ENCODE measurements around the gene TICRR.
"Not testable (repeated sequence)": the region's sequence is repeated elsewhere in the genome, so short reads cannot be mapped to it uniquely, and the experiment has no call there.

The TICRR gene

DNA sequence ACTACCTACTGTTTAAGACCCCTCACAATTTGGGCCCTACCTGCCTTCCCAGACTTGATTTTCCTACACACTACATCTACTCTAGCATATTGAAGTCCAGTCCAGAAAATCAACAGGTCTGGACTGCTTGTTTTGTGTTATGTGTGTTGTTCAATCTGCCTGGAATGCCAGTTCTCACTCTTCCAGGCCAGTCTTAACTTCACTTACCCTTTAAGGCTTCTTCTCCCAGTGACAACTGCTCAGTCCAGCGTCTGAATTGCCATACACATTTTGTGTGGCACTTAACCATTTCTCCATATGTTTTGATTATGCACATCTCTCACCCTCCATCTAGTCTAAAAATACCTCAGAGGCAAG is 1.1 kb downstream of the TICRR start:
- peaks cover 59% of the 10 kb centered on the region for H3K79me2 ChIP-seq (ENCODE audit: low read length)
- no peak for DNase-seq
- H3K9me3 ChIP-seq (replicated peaks; ENCODE audit: insufficient read depth, low read length) = no peaks in the 10 kb centered on the region
- H3K4me1 ChIP-seq (ENCODE audit: low read length) = peaks cover 12% of the 10 kb centered on the region
- no peak overlapping the region for H3K27ac ChIP-seq (ENCODE audit: low read length)
- peak overlapping the region; percentile 95 for H3K4me3 ChIP-seq (ENCODE audit: low read length)
- no peaks in the 10 kb centered on the region for H3K9me2 ChIP-seq (replicated peaks; ENCODE audit: insufficient read depth, low read length)
- peak overlapping the region; percentile 97; the same call in 1 of the 2 replicates for H2AFZ ChIP-seq (ENCODE audit: low read length)
- H3F3A ChIP-seq (ENCODE audit: insufficient read depth, low read length) = no peaks in the 10 kb centered on the region; the same call in 1 of the 2 replicates
- no peaks in the 10 kb centered on the region for H3K27me3 ChIP-seq (replicated peaks; ENCODE audit: insufficient read depth, low read length)
- no peak for TF ChIP-seq EZH2 (optimal IDR thresholded peaks at IDR 0.05; ENCODE audit: low read depth, low read length)
- TF ChIP-seq EZH2phosphoT487 (IDR thresholded peaks at IDR 0.05; ENCODE audit: low read length) = no peak
- no peak for TF ChIP-seq CTCF (IDR thresholded peaks at IDR 0.05; ENCODE audit: low read length)
- H3K4me2 ChIP-seq (ENCODE audit: low read depth, low read length) = peak overlapping the region; percentile 91
- peak overlapping the region; percentile 87; the same call in 1 of the 2 replicates for H3K9ac ChIP-seq (ENCODE audit: low read length)
- H4K20me1 ChIP-seq (ENCODE audit: insufficient read depth, low read length) = no peaks in the 10 kb centered on the region
- peaks cover 4% of the 10 kb centered on the region; the same call in 1 of the 2 replicates for H3K36me3 ChIP-seq (replicated peaks; ENCODE audit: insufficient read depth, low read length)

GRCh38 chr15:89577776-89578115 is 2.5 kb downstream of the TICRR start:
- Histone ChIP-seq H3K9me2 (replicated peaks; ENCODE audit: insufficient read depth, low read length) (no peaks in the 10 kb centered on the region), H3K27me3 (replicated peaks; ENCODE audit: insufficient read depth, low read length) (no peaks in the 10 kb centered on the region), H3K79me2 (ENCODE audit: low read length) (peaks cover 73% of the 10 kb centered on the region), H3K36me3 (replicated peaks; ENCODE audit: insufficient read depth, low read length) (peaks cover 4% of the 10 kb centered on the region; the same call in 1 of the 2 replicates), H3K27ac (ENCODE audit: low read length) (no peak overlapping the region), H3K4me3 (ENCODE audit: low read length) (no peak overlapping the region), H4K20me1 (ENCODE audit: insufficient read depth, low read length) (no peaks in the 10 kb centered on the region), H2AFZ (ENCODE audit: low read length) (no peak overlapping the region), H3K9ac (ENCODE audit: low read length) (no peak overlapping the region), H3K4me2 (ENCODE audit: low read depth, low read length) (peak overlapping the region; percentile 95; the same call in 1 of the 2 replicates), H3K4me1 (ENCODE audit: low read length) (peaks cover 12% of the 10 kb centered on the region), H3F3A (ENCODE audit: insufficient read depth, low read length) (no peaks in the 10 kb centered on the region; the same call in 1 of the 2 replicates), H3K9me3 (replicated peaks; ENCODE audit: insufficient read depth, low read length) (no peaks in the 10 kb centered on the region)
- TF ChIP-seq EZH2phosphoT487 (IDR thresholded peaks at IDR 0.05; ENCODE audit: low read length) (no peak), CTCF (IDR thresholded peaks at IDR 0.05; ENCODE audit: low read length) (no peak), EZH2 (optimal IDR thresholded peaks at IDR 0.05; ENCODE audit: low read depth, low read length) (no peak)
- DNase-seq = no peak

DNA sequence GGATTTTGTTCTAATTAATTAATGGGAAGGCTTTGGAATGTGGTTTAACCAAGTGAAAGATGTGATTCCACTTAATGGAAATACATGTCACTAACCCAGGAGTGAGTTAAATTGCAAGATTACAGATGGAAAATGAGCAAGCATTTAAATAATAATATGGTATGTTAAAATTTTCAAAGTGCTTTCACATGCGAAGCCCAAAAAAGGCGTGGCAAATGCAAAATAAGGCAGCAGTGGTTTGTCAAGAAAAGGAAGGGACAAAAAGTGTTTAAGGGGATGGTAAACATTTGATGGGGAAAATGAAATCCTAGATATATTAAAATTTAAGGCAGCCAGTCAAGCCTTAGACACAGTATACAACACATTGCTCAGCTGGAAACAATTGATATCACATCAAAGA is 2.9 kb downstream of the TICRR start:
- no peak for TF ChIP-seq EZH2phosphoT487 (IDR thresholded peaks at IDR 0.05; ENCODE audit: low read length)
- no peak for TF ChIP-seq EZH2 (optimal IDR thresholded peaks at IDR 0.05; ENCODE audit: low read depth, low read length)
- no peak for TF ChIP-seq CTCF (IDR thresholded peaks at IDR 0.05; ENCODE audit: low read length)
- H3K9ac ChIP-seq (ENCODE audit: low read length) = no peak overlapping the region
- H3F3A ChIP-seq (ENCODE audit: insufficient read depth, low read length) = no peaks in the 10 kb centered on the region; the same call in 1 of the 2 replicates

GRCh38 chr15:89580747-89581146 is 5.5 kb downstream of the TICRR start:
- not testable (repeated sequence) for H3K4me3 ChIP-seq (ENCODE audit: low read length)

More for the DNA sequence above, 2.9 kb downstream of the TICRR start:
- H4K20me1 ChIP-seq (ENCODE audit: insufficient read depth, low read length) = no peaks in the 10 kb centered on the region
- H3K9me3 ChIP-seq (replicated peaks; ENCODE audit: insufficient read depth, low read length) = no peaks in the 10 kb centered on the region
- H3K4me2 ChIP-seq (ENCODE audit: low read depth, low read length) = peak overlapping the region; percentile 95; the same call in 1 of the 2 replicates
- H3K27ac ChIP-seq (ENCODE audit: low read length) = no peak overlapping the region
- H3K4me1 ChIP-seq (ENCODE audit: low read length) = peaks cover 12% of the 10 kb centered on the region
- no peaks in the 10 kb centered on the region for H3K9me2 ChIP-seq (replicated peaks; ENCODE audit: insufficient read depth, low read length)
- peaks cover 76% of the 10 kb centered on the region for H3K79me2 ChIP-seq (ENCODE audit: low read length)
- H3K36me3 ChIP-seq (replicated peaks; ENCODE audit: insufficient read depth, low read length) = peaks cover 7% of the 10 kb centered on the region; the same call in 1 of the 2 replicates
- no peak overlapping the region for H2AFZ ChIP-seq (ENCODE audit: low read length)
- H3K27me3 ChIP-seq (replicated peaks; ENCODE audit: insufficient read depth, low read length) = no peaks in the 10 kb centered on the region
- no peak overlapping the region for H3K4me3 ChIP-seq (ENCODE audit: low read length)
- DNase-seq = no peak

More at GRCh38 chr15:89580747-89581146, 5.5 kb downstream of the TICRR start:
- peaks cover 92% of the 10 kb centered on the region for H3K79me2 ChIP-seq (ENCODE audit: low read length)
- not testable (repeated sequence) for H3K4me2 ChIP-seq (ENCODE audit: low read depth, low read length); H4K20me1 ChIP-seq (ENCODE audit: insufficient read depth, low read length); H3K9ac ChIP-seq (ENCODE audit: low read length); H3F3A ChIP-seq (ENCODE audit: insufficient read depth, low read length); H3K27ac ChIP-seq (ENCODE audit: low read length); H3K9me2 ChIP-seq (replicated peaks; ENCODE audit: insufficient read depth, low read length); DNase-seq; H3K9me3 ChIP-seq (replicated peaks; ENCODE audit: insufficient read depth, low read length); H2AFZ ChIP-seq (ENCODE audit: low read length); H3K27me3 ChIP-seq (replicated peaks; ENCODE audit: insufficient read depth, low read length)
- H3K4me1 ChIP-seq (ENCODE audit: low read length) = peaks cover 12% of the 10 kb centered on the region
- H3K36me3 ChIP-seq (replicated peaks; ENCODE audit: insufficient read depth, low read length) = peaks cover 20% of the 10 kb centered on the region
